GM12874 (cell line): ENCODE results near the gene CXCL13.

ENCODE experiments used
- TF ChIP-seq, protein P1 (sequence below): IDR thresholded peaks from 2 replicates; pipeline ENCODE4 v1.5.1; 2011; ENCODE audit warnings: low read depth, mild to moderate bottlenecking, control low read depth, low read length, moderate library complexity; ENCODE audit not compliant: insufficient read depth

The CXCL13 gene

DNA sequence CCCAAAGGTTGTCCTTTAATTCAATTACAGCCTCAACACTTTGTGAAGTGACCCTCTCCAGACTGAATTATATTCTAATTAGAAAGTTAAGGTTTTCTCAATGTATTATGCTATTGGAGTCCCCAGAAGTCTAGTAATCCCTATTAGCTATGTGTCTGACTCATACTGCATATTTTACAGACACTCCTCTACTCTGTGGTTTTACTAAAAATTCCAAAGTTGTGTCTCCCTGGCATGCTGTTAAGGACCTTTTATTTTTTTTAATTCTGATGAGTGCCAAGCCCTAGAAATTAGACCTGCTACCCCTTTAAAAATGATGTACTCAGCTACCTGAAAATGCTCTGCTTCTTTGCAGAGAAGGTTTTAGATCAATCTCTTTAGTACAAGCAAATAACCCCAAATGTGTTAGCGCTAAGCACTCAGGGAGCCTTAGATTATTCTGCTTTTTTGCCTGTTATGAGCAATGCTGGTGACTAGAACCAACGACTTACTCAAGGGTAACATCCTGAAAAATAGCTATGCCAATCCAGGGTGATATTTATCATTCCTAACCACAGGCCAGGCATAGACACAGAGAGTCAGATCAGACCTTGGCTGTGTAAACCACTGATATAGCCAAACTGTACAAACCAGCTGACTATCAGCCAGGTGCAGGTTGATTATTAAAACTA lies 26.1 kb upstream of the CXCL13 start:
- TF ChIP-seq, protein P1, sequence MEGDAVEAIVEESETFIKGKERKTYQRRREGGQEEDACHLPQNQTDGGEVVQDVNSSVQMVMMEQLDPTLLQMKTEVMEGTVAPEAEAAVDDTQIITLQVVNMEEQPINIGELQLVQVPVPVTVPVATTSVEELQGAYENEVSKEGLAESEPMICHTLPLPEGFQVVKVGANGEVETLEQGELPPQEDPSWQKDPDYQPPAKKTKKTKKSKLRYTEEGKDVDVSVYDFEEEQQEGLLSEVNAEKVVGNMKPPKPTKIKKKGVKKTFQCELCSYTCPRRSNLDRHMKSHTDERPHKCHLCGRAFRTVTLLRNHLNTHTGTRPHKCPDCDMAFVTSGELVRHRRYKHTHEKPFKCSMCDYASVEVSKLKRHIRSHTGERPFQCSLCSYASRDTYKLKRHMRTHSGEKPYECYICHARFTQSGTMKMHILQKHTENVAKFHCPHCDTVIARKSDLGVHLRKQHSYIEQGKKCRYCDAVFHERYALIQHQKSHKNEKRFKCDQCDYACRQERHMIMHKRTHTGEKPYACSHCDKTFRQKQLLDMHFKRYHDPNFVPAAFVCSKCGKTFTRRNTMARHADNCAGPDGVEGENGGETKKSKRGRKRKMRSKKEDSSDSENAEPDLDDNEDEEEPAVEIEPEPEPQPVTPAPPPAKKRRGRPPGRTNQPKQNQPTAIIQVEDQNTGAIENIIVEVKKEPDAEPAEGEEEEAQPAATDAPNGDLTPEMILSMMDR = no peak

DNA sequence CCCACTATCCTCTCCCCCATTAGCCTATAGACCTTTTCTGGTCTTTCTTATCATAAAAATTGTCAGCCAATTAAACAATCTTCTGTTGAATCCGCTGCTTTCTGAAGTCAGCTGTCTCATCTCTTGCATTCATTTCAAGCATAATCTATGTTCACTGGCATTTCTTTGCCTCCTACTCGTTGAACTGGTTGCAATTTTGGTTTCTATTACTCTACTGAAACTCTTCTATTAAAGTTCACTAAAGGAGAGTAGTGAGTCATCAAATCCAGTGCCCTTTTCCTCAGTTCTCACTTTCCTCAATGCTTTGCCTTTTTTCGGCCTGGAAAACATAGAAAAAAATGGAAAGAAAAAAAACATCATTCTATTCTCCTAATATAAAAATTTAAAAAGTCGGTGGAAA lies 23.9 kb upstream of the CXCL13 start:
- TF ChIP-seq, protein P1 = no peak

DNA sequence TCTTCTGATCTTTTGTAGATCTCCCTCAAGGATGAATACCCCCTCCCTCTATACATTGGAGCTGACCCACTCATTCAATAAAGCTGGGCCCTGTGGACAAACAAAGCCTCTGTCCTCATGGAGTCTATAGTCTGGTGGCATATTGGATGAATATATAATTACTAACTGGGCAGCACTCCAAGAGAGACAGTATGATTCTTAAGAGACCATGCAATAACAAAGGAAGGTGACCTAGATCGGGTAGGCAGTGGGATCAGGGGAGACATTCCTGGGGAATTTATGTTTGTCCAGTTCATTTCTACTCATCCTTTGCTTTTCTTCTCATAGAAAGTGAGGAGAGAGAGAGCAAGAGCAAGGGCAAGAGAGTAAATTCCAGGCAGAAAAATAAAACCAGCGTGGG lies 23.5 kb upstream of the CXCL13 start:
- TF ChIP-seq, protein P1 = no peak

DNA sequence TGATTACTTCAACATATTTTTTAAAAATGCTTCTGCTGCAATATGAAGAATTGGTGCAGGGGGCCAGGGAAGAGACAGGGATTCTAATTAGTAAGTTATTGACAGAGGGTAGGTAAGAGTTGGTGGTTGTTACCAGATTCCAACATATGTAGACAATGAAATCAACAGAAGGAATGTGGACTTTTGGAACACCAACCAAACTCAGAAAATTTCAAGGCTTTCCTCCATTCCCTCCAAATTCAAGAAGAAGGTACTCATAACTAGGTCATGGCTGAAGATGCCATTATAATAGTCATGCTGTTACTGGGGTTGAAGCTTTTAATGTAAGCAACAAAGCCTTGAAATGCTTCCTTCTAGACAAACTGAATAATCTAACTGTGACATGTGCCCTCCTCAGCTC lies 22.9 kb upstream of the CXCL13 start:
- TF ChIP-seq, protein P1 = no peak

DNA sequence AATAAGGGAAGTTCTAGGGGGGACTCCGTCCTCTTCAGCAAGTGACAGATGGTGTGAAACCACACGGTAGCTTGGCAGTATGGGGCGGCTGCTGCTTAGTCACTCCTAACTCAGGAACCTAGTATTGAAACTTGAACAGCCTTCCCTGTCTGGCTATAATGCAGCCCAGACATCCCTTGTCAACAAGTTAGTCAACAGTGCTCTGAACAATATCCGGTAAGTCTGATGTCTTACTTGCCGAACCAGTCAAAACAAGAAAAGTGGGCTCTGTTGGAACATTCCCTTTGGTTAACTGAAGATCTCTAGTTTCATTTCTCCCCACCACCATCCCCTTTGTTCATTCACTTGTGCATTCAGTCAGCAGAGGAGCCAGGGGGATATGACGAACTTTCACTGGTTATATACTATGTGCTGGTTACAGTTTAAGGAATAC lies 18.7 kb upstream of the CXCL13 start:
- TF ChIP-seq, protein P1 = no peak

DNA sequence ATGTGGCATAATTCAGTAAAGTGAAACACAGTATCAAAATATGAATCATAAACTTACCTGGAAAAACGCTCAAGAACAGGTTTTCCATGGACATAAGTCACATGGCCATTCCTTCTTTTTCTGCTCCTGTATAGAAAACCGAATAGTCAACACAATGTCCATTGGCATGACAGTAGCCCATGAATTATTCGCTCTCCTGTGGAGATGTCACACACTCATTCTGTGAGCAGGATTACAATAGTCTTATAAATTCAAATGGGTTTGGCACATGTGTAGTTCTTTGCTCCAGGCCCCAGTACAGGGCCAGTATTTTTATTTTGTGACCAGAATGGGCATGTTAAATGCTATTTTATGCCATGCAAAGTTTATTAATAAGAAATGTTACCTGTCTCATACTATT lies 15.1 kb upstream of the CXCL13 start:
- TF ChIP-seq, protein P1 = no peak

DNA sequence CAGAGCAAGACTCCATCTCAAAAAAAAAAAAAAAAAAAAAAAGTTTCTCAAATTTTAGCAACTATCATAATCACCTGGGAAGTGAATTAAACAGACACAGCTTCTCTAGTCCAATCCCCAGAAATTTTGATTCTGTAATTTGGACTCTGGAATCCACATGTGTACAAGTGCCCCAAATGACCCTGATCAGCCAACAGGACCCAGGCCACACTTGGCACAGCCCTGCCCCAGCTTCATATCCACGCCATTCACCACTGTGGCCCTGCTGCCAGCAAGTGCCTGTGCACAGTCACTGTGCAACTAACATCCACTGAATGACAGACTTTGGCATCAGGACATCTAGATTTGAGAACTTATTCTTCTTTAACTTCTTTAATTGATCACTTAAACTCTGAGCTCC lies 14.1 kb upstream of the CXCL13 start:
- TF ChIP-seq, protein P1 = no peak

DNA sequence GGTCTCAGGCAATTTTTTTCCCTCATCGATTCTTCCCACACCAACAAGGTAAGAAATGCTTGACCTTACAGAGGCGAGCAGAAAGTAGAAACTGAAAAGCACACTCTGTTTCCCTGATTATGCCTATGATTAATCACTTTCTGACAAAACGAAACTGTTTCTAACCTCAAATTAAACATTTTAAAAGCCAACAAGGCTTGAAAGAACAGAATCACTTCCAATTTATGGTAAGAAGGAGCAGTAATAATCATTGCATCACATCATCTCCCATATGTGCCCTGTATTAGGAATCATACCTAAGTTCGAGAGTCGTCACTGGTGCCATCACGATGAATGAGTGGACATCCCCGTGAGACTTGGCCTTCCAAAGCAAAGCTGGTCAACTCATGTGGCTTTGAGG lies 12.5 kb upstream of the CXCL13 start:
- TF ChIP-seq, protein P1 = no peak
